HEK293 (cell line): ENCODE results near the gene RNF166.

Experiments
- CTCF ChIA-PET: fragments of 350-600 bp; formaldehyde crosslinking; extraction: SDS; loops from one replicate; lab custom pipeline; 2021; ENCODE audit warnings: antibody characterized with exemption; lab: Yijun Ruan, JAX
- POLR2A ChIA-PET: fragments of 300-600 bp; formaldehyde crosslinking; extraction: SDS; loops from one replicate; lab custom pipeline; 2020; ENCODE audit warnings: antibody characterized with exemption, inconsistent platforms; lab: Yijun Ruan, JAX
- H3K27ac ChIP-seq: fragments of 200-500 bp; sonication (Bioruptor generic); 2 replicates; pipeline ENCODE4 v1.5.1; 2014; ENCODE audit warnings: low read depth, low read length, control low read depth, inconsistent platforms; ENCODE audit errors: extremely low read depth
- H3K36me3 ChIP-seq, 2 experiments: fragments of 200-500 bp in 1 of 2; sonication (Bioruptor generic) in 1 of 2; 1 replicate in 1 of 2; 2 replicates in 1 of 2; pipeline ENCODE4 v1.5.1; 2014 to 2017; ENCODE audit warnings: inconsistent platforms in 2 of 2, low read length in 2 of 2; ENCODE audit not compliant: control insufficient read depth in 2 of 2, insufficient read depth in 1 of 2
- H3K4me1 ChIP-seq: fragments of 200-500 bp; sonication (Bioruptor generic); 2 replicates; pipeline ENCODE4 v1.5.1; 2014; ENCODE audit warnings: mild to moderate bottlenecking, low read length, inconsistent platforms; ENCODE audit not compliant: control insufficient read depth, insufficient read depth
- H3K4me3 ChIP-seq: 2 replicates; pipeline ENCODE4 v1.5.1; 2011; ENCODE audit warnings: low read depth, mild to moderate bottlenecking, control low read depth, low read length, moderate library complexity
- H3K9me3 ChIP-seq: fragments of 200-500 bp; sonication (Bioruptor generic); 2 replicates; pipeline ENCODE4 v1.5.1; 2014; ENCODE audit warnings: low read depth, low read length, inconsistent platforms; ENCODE audit not compliant: control insufficient read depth, insufficient read depth
- GLIS2 ChIP-seq: fragments of 450-650 bp; formaldehyde crosslinking; IDR thresholded peaks from 2 replicates; pipeline ENCODE4 v1.5.1; 2016; ENCODE audit warnings: missing biosample characterization, missing genetic modification characterization
- KLF16 ChIP-seq: fragments of 450-650 bp; formaldehyde crosslinking; IDR thresholded peaks from 2 replicates; pipeline ENCODE4 v1.5.1; 2017; ENCODE audit warnings: missing biosample characterization, missing genetic modification characterization
- PBX3 ChIP-seq: sonication (generic); formaldehyde crosslinking; IDR thresholded peaks from 2 replicates; pipeline ENCODE4 v1.8.1; 2022; ENCODE audit warnings: mild to moderate bottlenecking, moderate library complexity, missing genetic modification reagents
- PRDM10 ChIP-seq: fragments of 450-650 bp; formaldehyde crosslinking; IDR thresholded peaks from 2 replicates; pipeline ENCODE4 v1.5.1; 2016; ENCODE audit warnings: missing biosample characterization, missing genetic modification characterization
- RBAK ChIP-seq: fragments of 450-650 bp; formaldehyde crosslinking; IDR thresholded peaks from 2 replicates; pipeline ENCODE4 v1.5.1; 2016; ENCODE audit warnings: missing biosample characterization, missing genetic modification characterization
- WT1 ChIP-seq: fragments of 450-650 bp; formaldehyde crosslinking; IDR thresholded peaks from 2 replicates; pipeline ENCODE4 v1.5.1; 2016; ENCODE audit warnings: missing biosample characterization, missing genetic modification characterization
- YY1 ChIP-seq: fragments of 450-650 bp; formaldehyde crosslinking; IDR thresholded peaks from 2 replicates; pipeline ENCODE4 v1.5.1; 2018; ENCODE audit warnings: missing biosample characterization, missing genetic modification characterization
- ZBTB17 ChIP-seq: fragments of 450-650 bp; formaldehyde crosslinking; IDR thresholded peaks from 2 replicates; pipeline ENCODE4 v1.5.1; 2016; ENCODE audit warnings: missing biosample characterization, missing genetic modification characterization
- ZNF121 ChIP-seq: fragments of 450-650 bp; formaldehyde crosslinking; IDR thresholded peaks from 2 replicates; pipeline ENCODE4 v1.5.1; 2016; ENCODE audit warnings: missing biosample characterization, missing genetic modification characterization
- ZNF174 ChIP-seq: fragments of 450-650 bp; formaldehyde crosslinking; IDR thresholded peaks from 2 replicates; pipeline ENCODE4 v1.5.0; 2017; ENCODE audit warnings: missing biosample characterization, mild to moderate bottlenecking, missing genetic modification characterization
- ZNF184 ChIP-seq: fragments of 450-650 bp; IDR thresholded peaks from 2 replicates; pipeline ENCODE4 v1.5.1; 2018; ENCODE audit warnings: missing biosample characterization, mild to moderate bottlenecking, missing genetic modification characterization
- ZNF302 ChIP-seq: fragments of 450-650 bp; formaldehyde crosslinking; IDR thresholded peaks from 2 replicates; pipeline ENCODE4 v1.5.1; 2016; ENCODE audit warnings: missing biosample characterization, missing genetic modification characterization, low read depth
- ZNF335 ChIP-seq: fragments of 450-650 bp; formaldehyde crosslinking; conservative IDR thresholded peaks from 2 replicates; pipeline ENCODE4 v1.5.1; 2016; ENCODE audit warnings: missing biosample characterization, missing genetic modification characterization
- ZNF398 ChIP-seq: fragments of 450-650 bp; formaldehyde crosslinking; IDR thresholded peaks from 2 replicates; pipeline ENCODE4 v1.5.1; 2017; ENCODE audit warnings: missing biosample characterization, missing genetic modification characterization
- ZNF501 ChIP-seq: fragments of 450-650 bp; formaldehyde crosslinking; IDR thresholded peaks from 2 replicates; pipeline ENCODE4 v1.5.1; 2016; ENCODE audit warnings: missing biosample characterization, missing genetic modification characterization
- ZNF585B ChIP-seq: fragments of 450-650 bp; formaldehyde crosslinking; IDR thresholded peaks from 2 replicates; pipeline ENCODE4 v1.5.1; 2016; ENCODE audit warnings: missing biosample characterization, missing genetic modification characterization
- ZNF670 ChIP-seq: fragments of 450-650 bp; formaldehyde crosslinking; IDR thresholded peaks from 2 replicates; pipeline ENCODE4 v1.5.1; 2016; ENCODE audit warnings: missing biosample characterization, missing genetic modification characterization, low read depth
- ZSCAN30 ChIP-seq: fragments of 450-650 bp; IDR thresholded peaks from 2 replicates; pipeline ENCODE4 v1.5.1; 2018; ENCODE audit warnings: missing biosample characterization, mild to moderate bottlenecking, missing genetic modification characterization, moderate library complexity

Gene RNF166

GRCh38 chr16:88662222-88662842 is 43.9 kb downstream of the RNF166 start:
- Histone ChIP-seq H3K4me1 (no peaks in the 10 kb centered on the region), H3K36me3 (peaks cover 0 to 2% of the 10 kb centered on the region in 2 experiments; a peak in 1 of 3 replicates), H3K27ac (peak overlapping the region; percentile 69; the same call in 1 of the 2 replicates)
- ChIA-PET CTCF (interaction anchor here (0.6 to 4.1 kb wide), 6 partner anchors 10 to 75 kb away, joined by 3 to 12 read pairs (median 5); no protein-coding TSS in a partner anchor), POLR2A (interaction anchor here (0.6 to 1.3 kb wide), 10 partner anchors 10 to 92 kb away, joined by 3 to 7 read pairs (median 3); partner anchors contain the start of genes CTU2, RNF166 and ZC3H18)
- no peak for TF ChIP-seq WT1 (tag by site-specific recombination)
- TF ChIP-seq PBX3 (CRISPR knock-in tag): no peak
- peak; percentile 29; the same call in 1 of the 2 replicates for TF ChIP-seq GLIS2
- no peak for TF ChIP-seq ZNF670 (tag by site-specific recombination)
- 0 out of 2 replicates have a peak, but pooled peaks have one; percentile 14 for TF ChIP-seq ZNF121
- no peak for TF ChIP-seq YY1 (tag by site-specific recombination)
- TF ChIP-seq ZNF174 (tag by site-specific recombination): 0 out of 2 replicates have a peak, but pooled peaks have one; percentile 29
- peak; percentile 29 for TF ChIP-seq ZNF335 (tag by site-specific recombination)
- TF ChIP-seq ZBTB17 (tag by site-specific recombination): peak; percentile 90
- no peak for TF ChIP-seq KLF16
- peak; percentile 50 for TF ChIP-seq PRDM10 (tag by site-specific recombination)
- TF ChIP-seq, all 188 proteins: peak for 6
- H3K4me3 ChIP-seq: peak overlapping the region; percentile 82
- H3K9me3 ChIP-seq: no peaks in the 10 kb centered on the region

DNA sequence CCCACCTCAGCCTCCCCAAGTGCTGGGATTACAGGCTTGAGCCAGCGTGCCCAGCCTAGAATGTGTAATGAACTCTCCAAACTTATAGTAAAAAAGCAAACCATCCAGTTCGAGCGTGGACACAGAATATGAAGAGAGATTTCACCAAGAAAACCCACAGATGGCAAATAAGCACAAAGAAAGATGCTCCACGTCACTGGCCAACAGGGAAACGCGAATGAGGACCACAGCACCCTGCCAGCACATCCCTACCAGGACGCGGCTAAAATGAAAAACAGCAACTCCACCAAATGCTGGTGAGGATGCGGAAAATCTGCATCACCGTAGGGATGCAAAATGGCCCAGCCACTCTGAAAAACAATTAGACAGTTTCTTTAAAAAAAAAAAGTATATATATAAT is 44.7 kb downstream of the RNF166 start:
- POLR2A ChIA-PET: interaction anchor here (0.6 kb wide), 1 partner anchor 25 kb away, joined by 3 read pairs; no protein-coding TSS in a partner anchor
- peaks cover 0 to 2% of the 10 kb centered on the region in 2 experiments; a peak in 1 of 3 replicates for H3K36me3 ChIP-seq
- no peak overlapping the region for H3K27ac ChIP-seq
- CTCF ChIA-PET: interaction anchor here (1.1 to 1.2 kb wide), 2 partner anchors 12 to 24 kb away, joined by 3 to 5 read pairs; no protein-coding TSS in a partner anchor
- H3K4me1 ChIP-seq: no peaks in the 10 kb centered on the region
- no peak overlapping the region for H3K4me3 ChIP-seq
- H3K9me3 ChIP-seq: no peaks in the 10 kb centered on the region
- no peak for TF ChIP-seq ZNF184
- no peak for TF ChIP-seq ZNF302
- TF ChIP-seq ZSCAN30 (tag by site-specific recombination): no peak
- no peak for TF ChIP-seq ZNF585B (tag by site-specific recombination)
- no peak for TF ChIP-seq ZNF398 (tag by site-specific recombination)
- no peak for TF ChIP-seq ZNF501 (tag by site-specific recombination)
- TF ChIP-seq RBAK (tag by site-specific recombination): no peak
